HEK293T (cell line): Measurements from ENCODE around the gene NFS1.

ENCODE experiments used
- BHLHE40 ChIP-seq: fragments of 450-650 bp; IDR thresholded peaks from 2 replicates; pipeline ENCODE4 v1.6.1; 2016; ENCODE audit warnings: mild to moderate bottlenecking, moderate library complexity, borderline replicate concordance
- FOXA1 ChIP-seq: fragments of 450-650 bp; IDR thresholded peaks from 2 replicates; pipeline ENCODE4 v1.6.1; 2016; ENCODE audit warnings: mild to moderate bottlenecking
- SUZ12 ChIP-seq: fragments of 450-650 bp; IDR thresholded peaks from 2 replicates; pipeline ENCODE4 v1.6.1; 2016; ENCODE audit warnings: mild to moderate bottlenecking
- ZNF384 ChIP-seq: fragments of 450-650 bp; IDR thresholded peaks from 2 replicates; pipeline ENCODE4 v1.6.1; 2016

DNA sequence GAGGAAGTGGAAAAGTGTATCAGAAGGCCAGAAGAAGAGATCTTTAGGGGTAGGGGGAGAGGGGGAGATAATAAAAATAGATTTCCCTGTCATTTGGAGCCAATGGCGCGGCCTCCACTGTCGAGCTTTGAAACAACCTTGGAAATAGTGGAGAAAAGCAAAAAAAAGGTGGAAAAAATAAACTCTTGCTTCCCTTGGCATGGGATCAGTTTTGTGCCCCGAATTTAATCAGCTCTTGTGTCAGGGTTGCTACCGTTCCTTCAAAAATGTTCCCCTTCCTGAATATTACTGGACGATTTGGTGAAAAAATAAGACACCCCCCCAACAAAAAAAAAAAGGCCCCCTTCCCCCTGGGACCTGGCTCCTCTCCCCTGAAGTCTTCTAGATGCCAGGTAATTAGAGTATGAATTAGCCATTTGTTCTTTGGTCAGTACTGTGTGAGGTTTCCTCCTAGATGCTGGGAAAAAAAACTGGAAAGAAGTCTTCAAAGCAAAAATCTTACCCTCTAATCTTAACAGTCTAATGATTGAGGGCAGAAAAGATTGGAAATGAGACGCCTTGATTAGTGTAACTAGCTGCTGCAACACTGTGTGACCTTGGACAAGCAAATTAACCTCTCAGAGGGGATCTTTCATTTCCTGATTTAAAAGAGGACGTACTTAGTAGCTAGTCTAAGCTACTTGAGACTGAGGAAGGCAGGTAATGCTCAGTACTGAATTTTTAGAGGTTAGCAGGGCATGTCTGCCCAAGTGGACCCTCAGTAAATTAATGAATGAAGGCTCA lies 43.8 kb upstream of the NFS1 start:
- TF ChIP-seq BHLHE40 (no peak), SUZ12 (no peak), FOXA1 (no peak), ZNF384 (no peak)
